ENCODE data around the gene MROH9. TPM values are rescaled to one million over a fixed set of nuclear protein-coding genes. Genes with fewer than 3 reads are reported as not detected.

Gene MROH9
- polyA plus RNA-seq, 3 donors, result not detected

GRCh38 chr1:171014880-171015279, 79.5 kb downstream of the MROH9 start:
- no peak for DNase-seq
- H2AFZ ChIP-seq (ENCODE audit: insufficient read depth, low read depth, low read length, poor library complexity, severe bottlenecking), result no peak overlapping the region
- Mint-ChIP-seq H3K27me3 (ENCODE audit: low read depth in 3 of 3) (peaks cover 1 to 3% (median 1%) of the 10 kb centered on the region in 3 donors), H3K4me3 (no peak overlapping the region), H3K36me3 (no peaks in the 10 kb centered on the region), H3K9me3 (peaks cover 6 to 18% (median 16%) of the 10 kb centered on the region in 7 donors), H3K27ac (no peak overlapping the region), H3K4me1 (no peaks in the 10 kb centered on the region)
- H3K4me3 ChIP-seq (replicated peaks in 1 of 3; ENCODE audit: low read depth in 2 of 3, low read length in 3 of 3), result no peak overlapping the region
- no peak for TF ChIP-seq CTCF (IDR thresholded peaks at IDR 0.05)
- H3K27ac ChIP-seq (ENCODE audit: low read depth in 1 of 2, low read length in 2 of 2), result no peak overlapping the region
- H3K79me2 ChIP-seq (ENCODE audit: insufficient read depth, low read length), result no peaks in the 10 kb centered on the region
- no peaks in the 10 kb centered on the region for H3K36me3 ChIP-seq (replicated peaks in 1 of 2; ENCODE audit: control insufficient read depth in 1 of 2, insufficient read depth in 2 of 2, low read length in 2 of 2)
- peaks cover 7 to 15% of the 10 kb centered on the region in 2 donors for H3K9me3 ChIP-seq (replicated peaks in 1 of 2; ENCODE audit: control insufficient read depth in 1 of 2, insufficient read depth in 1 of 2, low read length in 2 of 2)
- H3K4me1 ChIP-seq (ENCODE audit: control insufficient read depth in 1 of 2, insufficient read depth in 2 of 2, low read length in 2 of 2), result no peaks in the 10 kb centered on the region
- no peak overlapping the region for H3K4me2 ChIP-seq (replicated peaks; ENCODE audit: extremely low read depth, low read length, poor library complexity, severe bottlenecking)
- WGBS (ENCODE audit: insufficient coverage), result no CpG with 5 or more reads among the region's 4 CpGs
- no peaks in the 10 kb centered on the region for H3K27me3 ChIP-seq (ENCODE audit: control insufficient read depth in 2 of 2, insufficient read depth in 2 of 2, low read length in 2 of 2)
- H4K20me1 ChIP-seq (ENCODE audit: insufficient read depth, low read length), result no peaks in the 10 kb centered on the region
- no peak overlapping the region for H3K9ac ChIP-seq (ENCODE audit: insufficient read depth, low read length, poor library complexity, severe bottlenecking)
- intact Hi-C loops (cut with micrococcal nuclease), result no loop called here

GRCh38 chr1:171017426-171017825, 82.1 kb downstream of the MROH9 start:
- Histone ChIP-seq H3K4me1 (ENCODE audit: control insufficient read depth in 1 of 2, insufficient read depth in 2 of 2, low read length in 2 of 2) (no peaks in the 10 kb centered on the region), H3K9ac (ENCODE audit: insufficient read depth, low read length, poor library complexity, severe bottlenecking) (no peak overlapping the region), H3K79me2 (ENCODE audit: insufficient read depth, low read length) (no peaks in the 10 kb centered on the region), H3K27ac (ENCODE audit: low read depth in 1 of 2, low read length in 2 of 2) (no peak overlapping the region), H3K4me3 (replicated peaks in 1 of 3; ENCODE audit: low read depth in 2 of 3, low read length in 3 of 3) (no peak overlapping the region), H3K27me3 (ENCODE audit: control insufficient read depth in 2 of 2, insufficient read depth in 2 of 2, low read length in 2 of 2) (no peaks in the 10 kb centered on the region), H4K20me1 (ENCODE audit: insufficient read depth, low read length) (no peaks in the 10 kb centered on the region), H3K4me2 (replicated peaks; ENCODE audit: extremely low read depth, low read length, poor library complexity, severe bottlenecking) (no peak overlapping the region), H3K9me3 (replicated peaks in 1 of 2; ENCODE audit: control insufficient read depth in 1 of 2, insufficient read depth in 1 of 2, low read length in 2 of 2) (peaks cover 7 to 15% of the 10 kb centered on the region in 2 donors), H3K36me3 (replicated peaks in 1 of 2; ENCODE audit: control insufficient read depth in 1 of 2, insufficient read depth in 2 of 2, low read length in 2 of 2) (no peaks in the 10 kb centered on the region), H2AFZ (ENCODE audit: insufficient read depth, low read depth, low read length, poor library complexity, severe bottlenecking) (no peak overlapping the region)
- DNase-seq, result no peak
- intact Hi-C loops (cut with micrococcal nuclease), result no loop called here
- peaks cover 0 to 3% (median 0%) of the 10 kb centered on the region in 3 donors for H3K27me3 Mint-ChIP-seq (ENCODE audit: low read depth in 3 of 3)
- TF ChIP-seq CTCF (IDR thresholded peaks at IDR 0.05), result no peak
- H3K9me3 Mint-ChIP-seq, result peaks cover 6 to 25% (median 18%) of the 10 kb centered on the region in 7 donors
- no peaks in the 10 kb centered on the region for H3K4me1 Mint-ChIP-seq
- H3K4me3 Mint-ChIP-seq, result no peak overlapping the region
- H3K36me3 Mint-ChIP-seq, result no peaks in the 10 kb centered on the region
- no peak overlapping the region for H3K27ac Mint-ChIP-seq
- 92% methylated on average over 1 of the region's 2 CpGs for WGBS (ENCODE audit: insufficient coverage)
